Breast epithelium (tissue), 4 donors: ENCODE data around the gene CCDC3. TPM values are rescaled to one million over a fixed set of nuclear protein-coding genes. Genes with fewer than 3 reads are reported as not detected.

Experiments used
- DNase-seq, 2 donors: peaks; one replicate each; pipeline ENCODE4 v3.0.0-alpha.2; 2019; ENCODE audit warnings: low spot score in 2 of 2
- H3K27ac ChIP-seq, 2 donors: fragments of 200-600 bp; sonication (generic) in 1 of 2; one replicate each; pipeline ENCODE4 v1.5.1; 2016 to 2019; ENCODE audit warnings: mild to moderate bottlenecking in 1 of 2
- H3K27me3 ChIP-seq, 2 donors: fragments of 200-600 bp; sonication (generic) in 1 of 2; one replicate each; pipeline versions ENCODE4 v1.5.1 to v1.6.0; 2017 to 2019; ENCODE audit warnings: control low read depth in 1 of 2, mild to moderate bottlenecking in 1 of 2
- H3K36me3 ChIP-seq: fragments of 200-600 bp; one replicate; pipeline ENCODE4 v1.5.1; 2019
- H3K4me1 ChIP-seq, 2 donors: fragments of 200-600 bp; sonication (generic); one replicate each; pipeline ENCODE4 v1.5.1; 2016 to 2019; ENCODE audit warnings: control low read depth in 1 of 2
- H3K4me3 ChIP-seq, 3 donors: fragments of 200-600 bp; sonication (generic); 1 replicate in 2 of 3; 2 replicates in 1 of 3; pipeline ENCODE4 v1.5.1; 2016 to 2019; ENCODE audit warnings: mild to moderate bottlenecking in 3 of 3, moderate library complexity in 2 of 3
- H3K9me3 ChIP-seq, 2 donors: fragments of 200-600 bp; sonication (generic) in 1 of 2; one replicate each; pipeline ENCODE4 v1.5.1; 2016 to 2019; ENCODE audit warnings: control low read depth in 1 of 2
- POLR2A ChIP-seq: fragments of 450-650 bp; IDR thresholded peaks from one replicate; pipeline ENCODE4 v1.6.1; 2016; ENCODE audit warnings: antibody characterized with exemption, mild to moderate bottlenecking, moderate library complexity
- POLR2AphosphoS5 ChIP-seq, 3 donors: sonication (generic); formaldehyde crosslinking; IDR thresholded peaks; one replicate each; pipeline ENCODE4 v1.6.1; 2017; ENCODE audit warnings: antibody characterized with exemption in 3 of 3
- intact Hi-C: fragments of 100-400 bp; cut with DNase I; formaldehyde crosslinking; loops from one replicate; pipeline ENCODE4 v1.15.1; 2023; ENCODE audit warnings: low total_unique reads
- total RNA-seq, 3 donors: library from RNA; depleted of rRNA; stranded (reverse); fragments of >200 nt; gene quantifications; one replicate each; pipeline ENCODE4 v1.1.0, GENCODE V29; 2016
- TF ChIP-seq, protein P1 (sequence below), 3 donors: fragments of 450-650 bp; IDR thresholded peaks; one replicate each; pipeline ENCODE4 v1.5.1; 2016 to 2017; ENCODE audit warnings: antibody characterized with exemption in 3 of 3, mild to moderate bottlenecking in 3 of 3, moderate library complexity in 3 of 3

Gene CCDC3
- total RNA-seq, 3 donors from 2014 or later = 8.2 to 13.0 (median 9.8) TPM

DNA sequence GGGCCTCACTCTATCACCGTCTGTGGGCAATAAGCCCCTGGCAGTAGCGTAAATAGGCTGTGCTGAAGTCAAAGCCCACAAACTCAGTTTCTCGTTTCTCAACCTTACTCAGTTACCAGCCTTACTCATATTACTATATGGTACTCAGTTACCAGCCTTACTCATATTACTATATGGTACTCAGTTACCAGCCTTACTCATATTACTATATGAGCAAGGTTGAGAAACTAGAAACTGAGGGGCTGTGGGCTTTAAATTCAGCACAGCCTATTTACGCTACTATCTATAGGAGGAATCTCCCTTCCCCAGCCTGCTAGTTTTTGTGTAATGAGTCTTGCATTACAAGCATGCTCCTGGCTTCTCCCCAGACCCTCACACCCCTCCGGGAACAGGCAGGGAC is 35.4 kb downstream of the CCDC3 start:
- peaks cover 0 to 10% of the 10 kb centered on the region in 2 donors for H3K9me3 ChIP-seq
- no peak overlapping the region for H3K27ac ChIP-seq
- H3K4me3 ChIP-seq = no peak overlapping the region
- no peaks in the 10 kb centered on the region for H3K27me3 ChIP-seq
- no peaks in the 10 kb centered on the region for H3K36me3 ChIP-seq
- no peaks in the 10 kb centered on the region for H3K4me1 ChIP-seq
- intact Hi-C loops = no loop called here
- TF ChIP-seq POLR2AphosphoS5 (IDR thresholded peaks at IDR 0.05) = no peak
- TF ChIP-seq, protein P1, sequence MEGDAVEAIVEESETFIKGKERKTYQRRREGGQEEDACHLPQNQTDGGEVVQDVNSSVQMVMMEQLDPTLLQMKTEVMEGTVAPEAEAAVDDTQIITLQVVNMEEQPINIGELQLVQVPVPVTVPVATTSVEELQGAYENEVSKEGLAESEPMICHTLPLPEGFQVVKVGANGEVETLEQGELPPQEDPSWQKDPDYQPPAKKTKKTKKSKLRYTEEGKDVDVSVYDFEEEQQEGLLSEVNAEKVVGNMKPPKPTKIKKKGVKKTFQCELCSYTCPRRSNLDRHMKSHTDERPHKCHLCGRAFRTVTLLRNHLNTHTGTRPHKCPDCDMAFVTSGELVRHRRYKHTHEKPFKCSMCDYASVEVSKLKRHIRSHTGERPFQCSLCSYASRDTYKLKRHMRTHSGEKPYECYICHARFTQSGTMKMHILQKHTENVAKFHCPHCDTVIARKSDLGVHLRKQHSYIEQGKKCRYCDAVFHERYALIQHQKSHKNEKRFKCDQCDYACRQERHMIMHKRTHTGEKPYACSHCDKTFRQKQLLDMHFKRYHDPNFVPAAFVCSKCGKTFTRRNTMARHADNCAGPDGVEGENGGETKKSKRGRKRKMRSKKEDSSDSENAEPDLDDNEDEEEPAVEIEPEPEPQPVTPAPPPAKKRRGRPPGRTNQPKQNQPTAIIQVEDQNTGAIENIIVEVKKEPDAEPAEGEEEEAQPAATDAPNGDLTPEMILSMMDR (IDR thresholded peaks at IDR 0.05) = no peak
- no peak for TF ChIP-seq POLR2A
- no peak for DNase-seq

DNA sequence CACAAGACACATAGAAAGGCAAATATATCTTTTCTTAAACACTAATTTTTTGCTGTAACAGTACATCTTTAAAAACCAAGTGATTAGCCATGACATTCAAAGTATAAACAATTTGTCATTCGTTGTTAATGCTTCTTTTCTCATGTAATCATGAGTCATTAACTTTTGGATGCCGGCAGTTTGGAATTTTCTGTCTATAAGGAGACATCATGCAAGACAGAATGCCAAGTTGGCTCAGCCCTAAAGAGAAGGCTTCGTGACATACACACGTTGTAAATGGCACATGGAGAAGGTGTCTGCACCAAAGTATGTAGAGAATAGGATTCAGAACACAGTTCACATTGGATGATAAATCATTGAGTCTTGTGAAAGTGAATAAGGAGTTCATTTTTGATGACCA is 35.9 kb downstream of the CCDC3 start:
- intact Hi-C loops = no loop called here
- TF ChIP-seq POLR2A = no peak
- TF ChIP-seq POLR2AphosphoS5 (IDR thresholded peaks at IDR 0.05) = no peak
- TF ChIP-seq, protein P1 (IDR thresholded peaks at IDR 0.05) = no peak
- Histone ChIP-seq H3K36me3 (no peaks in the 10 kb centered on the region), H3K4me3 (no peak overlapping the region), H3K27ac (no peak overlapping the region), H3K9me3 (peaks cover 0 to 10% of the 10 kb centered on the region in 2 donors), H3K4me1 (no peaks in the 10 kb centered on the region), H3K27me3 (no peaks in the 10 kb centered on the region)
- no peak for DNase-seq

DNA sequence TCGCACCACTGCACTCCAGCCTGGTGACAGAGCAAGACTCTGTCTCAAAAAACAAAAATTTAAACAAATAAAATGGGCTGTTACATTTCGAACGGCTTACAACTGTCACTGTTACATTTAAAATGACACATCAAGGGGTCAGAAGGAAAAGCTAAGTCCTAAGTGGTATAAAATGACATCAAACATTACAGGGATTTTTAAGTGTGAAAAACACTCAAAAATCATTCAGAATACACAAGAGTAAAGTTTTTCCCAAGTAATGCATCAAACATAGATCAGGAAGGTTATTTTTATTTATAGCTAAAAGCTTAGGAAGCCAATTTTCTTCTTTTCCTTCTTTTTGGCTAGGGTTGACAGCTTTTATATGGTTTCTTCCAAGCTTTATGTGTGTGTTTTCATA is 39.0 kb downstream of the CCDC3 start:
- Histone ChIP-seq H3K36me3 (no peaks in the 10 kb centered on the region), H3K9me3 (peaks cover 0 to 7% of the 10 kb centered on the region in 2 donors), H3K27ac (no peak overlapping the region), H3K4me1 (no peaks in the 10 kb centered on the region), H3K4me3 (no peak overlapping the region), H3K27me3 (no peaks in the 10 kb centered on the region)
- no peak for DNase-seq
- TF ChIP-seq POLR2A = no peak
- TF ChIP-seq POLR2AphosphoS5 (IDR thresholded peaks at IDR 0.05) = no peak
- TF ChIP-seq, protein P1 (IDR thresholded peaks at IDR 0.05) = no peak
- intact Hi-C loops = no loop called here

GRCh38 chr10:12961416-12962205 is 39.9 kb downstream of the CCDC3 start:
- H3K27me3 ChIP-seq = no peaks in the 10 kb centered on the region
- no peaks in the 10 kb centered on the region for H3K9me3 ChIP-seq
- H3K36me3 ChIP-seq = no peaks in the 10 kb centered on the region
- TF ChIP-seq POLR2A (no peak), POLR2AphosphoS5 (IDR thresholded peaks at IDR 0.05) (no peak)
- TF ChIP-seq, protein P1 (IDR thresholded peaks at IDR 0.05) = no peak
- H3K4me1 ChIP-seq = no peaks in the 10 kb centered on the region
- no peak for DNase-seq
- no peak overlapping the region for H3K4me3 ChIP-seq
- intact Hi-C loops = no loop called here
- no peak overlapping the region for H3K27ac ChIP-seq

- no peak for DNase-seq
- Histone ChIP-seq H3K9me3 (no peaks in the 10 kb centered on the region), H3K4me1 (no peaks in the 10 kb centered on the region), H3K36me3 (no peaks in the 10 kb centered on the region), H3K27ac (no peak overlapping the region), H3K27me3 (no peaks in the 10 kb centered on the region), H3K4me3 (no peak overlapping the region)
- intact Hi-C loops = no loop called here
- TF ChIP-seq, protein P1 (IDR thresholded peaks at IDR 0.05) = no peak
These were observed 40.6 kb downstream of the CCDC3 start for GRCh38 chr10:12960941-12961340.
